ENCODE measurements around the gene CTNNA3. TPM values are rescaled to one million over a fixed set of nuclear protein-coding genes. Genes with fewer than 3 reads are reported as not detected.
A peak's percentile ranks its signal among the peaks of the same experiment; 100 is the strongest.

CTNNA3 gene
- total RNA-seq, 1 experiment from 2014 or later, result 0.32 TPM

DNA sequence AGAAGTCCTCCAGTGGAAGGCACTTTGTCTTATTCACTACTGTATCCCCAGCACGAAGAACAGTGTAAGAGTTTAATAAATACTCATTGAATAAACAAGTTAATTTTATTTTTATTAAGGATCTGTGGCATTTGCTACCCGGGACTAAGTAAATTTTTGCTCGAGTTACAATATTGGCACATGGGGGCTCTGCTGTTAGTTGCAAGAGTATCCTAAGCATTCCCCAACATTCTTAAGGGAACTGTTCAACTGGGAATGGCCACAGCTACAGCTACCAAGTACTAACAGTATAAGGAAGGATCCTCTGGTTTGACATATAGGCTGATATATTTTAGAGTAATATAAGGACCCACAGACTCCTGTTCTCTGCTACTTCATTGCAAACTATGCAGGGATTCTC is 778.9 kb downstream of the CTNNA3 start:
- TF ChIP-seq MAX (IDR thresholded peaks at IDR 0.05), result no peak
- peak; percentile 18; the same call in 1 of the 2 replicates for TF ChIP-seq RAD21 (IDR thresholded peaks at IDR 0.05; ENCODE audit: low read depth)
- no peaks in the 10 kb centered on the region for H3K27me3 ChIP-seq (ENCODE audit: insufficient read depth, low read length)
- BruUV-seq (replicated peaks), result no TSS peak
- H3K36me3 ChIP-seq (ENCODE audit: control insufficient read depth in 1 of 2, insufficient read depth in 2 of 2, low read length in 2 of 2), result no peaks in the 10 kb centered on the region
- H3K27ac ChIP-seq (ENCODE audit: low read depth, low read length), result no peak overlapping the region
- ATAC-seq, result peak; percentile 57; the same call in 1 of the 2 replicates
- intact Hi-C loops (cut with micrococcal nuclease), result no loop called here
- no peak for DNase-seq (ENCODE audit: low read depth, low spot score)
- no peaks in the 10 kb centered on the region for H3K4me1 ChIP-seq (ENCODE audit: control insufficient read depth in 1 of 2, insufficient read depth in 2 of 2, low read length in 2 of 2)
- no peak overlapping the region for H2AFZ ChIP-seq (ENCODE audit: low read depth, low read length, poor library complexity, severe bottlenecking)
- no peaks in the 10 kb centered on the region for H3K9me2 ChIP-seq (ENCODE audit: insufficient read depth)
- RAD21 ChIA-PET (ENCODE audit: low non-redundant PET in 1 of 2, low total read pairs in 2 of 2, uncharacterized antibody in 2 of 2, unreplicated experiment in 2 of 2), result no interaction called here
- CTCF ChIA-PET, result interaction anchor here (2.1 kb wide), 1 partner anchor 9 kb away, joined by 8 read pairs; the partner anchor contains the start of gene LRRTM3
- POLR2A ChIA-PET, result no interaction called here
- H3K4me2 ChIP-seq (ENCODE audit: low read length), result no peak overlapping the region
- H3K9ac ChIP-seq (ENCODE audit: low read length), result no peak overlapping the region
- no peak overlapping the region for H3K4me3 ChIP-seq (replicated peaks in 1 of 2; ENCODE audit: low read depth in 1 of 2, low read length in 2 of 2)
- H3K79me2 ChIP-seq (ENCODE audit: insufficient read depth, low read length), result no peaks in the 10 kb centered on the region
- no peaks in the 10 kb centered on the region for H3K9me3 ChIP-seq (ENCODE audit: control insufficient read depth in 1 of 2, insufficient read depth in 1 of 2, low read depth in 1 of 2, low read length in 2 of 2)
- no peaks in the 10 kb centered on the region for H4K20me1 ChIP-seq (ENCODE audit: insufficient read depth)

DNA sequence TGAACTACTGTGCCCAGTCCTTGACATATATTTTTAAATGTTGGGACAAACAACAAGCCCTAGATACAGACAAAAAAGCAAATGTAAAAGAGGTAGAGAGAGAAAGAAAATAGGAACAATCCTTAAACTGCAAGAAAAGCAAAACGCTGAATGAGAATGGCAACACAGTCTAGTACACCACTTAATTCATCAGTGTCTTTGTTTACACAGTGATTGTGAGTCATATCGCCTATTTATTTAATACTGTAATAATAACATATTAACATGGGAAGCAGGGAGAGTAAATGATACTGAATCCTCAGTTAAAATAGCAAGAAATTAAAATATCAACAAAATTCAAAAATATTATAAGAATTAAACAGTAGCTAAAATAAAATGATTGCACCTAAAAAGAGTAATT is 780.0 kb downstream of the CTNNA3 start:
- intact Hi-C loops (cut with micrococcal nuclease), result no loop called here
- no peak overlapping the region for H3K27ac ChIP-seq (ENCODE audit: low read depth, low read length)
- CTCF ChIA-PET, result interaction anchor here (2.1 kb wide), 1 partner anchor 10 kb away, joined by 8 read pairs; the partner anchor contains the start of gene LRRTM3
- H3K4me3 ChIP-seq (replicated peaks in 1 of 2; ENCODE audit: low read depth in 1 of 2, low read length in 2 of 2), result no peak overlapping the region
- H3K4me1 ChIP-seq (ENCODE audit: control insufficient read depth in 1 of 2, insufficient read depth in 2 of 2, low read length in 2 of 2), result no peaks in the 10 kb centered on the region
- no peaks in the 10 kb centered on the region for H3K36me3 ChIP-seq (ENCODE audit: control insufficient read depth in 1 of 2, insufficient read depth in 2 of 2, low read length in 2 of 2)
- H3K9me2 ChIP-seq (ENCODE audit: insufficient read depth), result no peaks in the 10 kb centered on the region
- RAD21 ChIA-PET (ENCODE audit: low non-redundant PET in 1 of 2, low total read pairs in 2 of 2, uncharacterized antibody in 2 of 2, unreplicated experiment in 2 of 2), result no interaction called here
- no peak overlapping the region for H3K9ac ChIP-seq (ENCODE audit: low read length)
- no peaks in the 10 kb centered on the region for H3K9me3 ChIP-seq (ENCODE audit: control insufficient read depth in 1 of 2, insufficient read depth in 1 of 2, low read depth in 1 of 2, low read length in 2 of 2)
- no peak for DNase-seq (ENCODE audit: low read depth, low spot score)
- H4K20me1 ChIP-seq (ENCODE audit: insufficient read depth), result no peaks in the 10 kb centered on the region
- no peaks in the 10 kb centered on the region for H3K79me2 ChIP-seq (ENCODE audit: insufficient read depth, low read length)
- H3K4me2 ChIP-seq (ENCODE audit: low read length), result no peak overlapping the region
- ATAC-seq, result no peak
- no TSS peak for BruUV-seq (replicated peaks)
- H3K27me3 ChIP-seq (ENCODE audit: insufficient read depth, low read length), result no peaks in the 10 kb centered on the region
- H2AFZ ChIP-seq (ENCODE audit: low read depth, low read length, poor library complexity, severe bottlenecking), result no peak overlapping the region
- TF ChIP-seq SP1 (IDR thresholded peaks at IDR 0.05; ENCODE audit: low read depth) (no peak), POLR2AphosphoS5 (IDR thresholded peaks at IDR 0.05; ENCODE audit: low read depth, low read length) (no peak), YY1 (IDR thresholded peaks at IDR 0.05; ENCODE audit: extremely low read depth, insufficient replicate concordance, low read depth, low read length) (no peak), POLR2A (IDR thresholded peaks at IDR 0.05; ENCODE audit: borderline replicate concordance, extremely low read depth, insufficient read depth, insufficient read length) (no peak), RAD21 (IDR thresholded peaks at IDR 0.05; ENCODE audit: low read depth) (no peak), CEBPB (IDR thresholded peaks at IDR 0.05; ENCODE audit: low read depth) (no peak), ZBTB33 (IDR thresholded peaks at IDR 0.05; ENCODE audit: extremely low read depth, insufficient replicate concordance, low read length) (no peak), SIN3A (IDR thresholded peaks at IDR 0.05; ENCODE audit: low read depth) (no peak), TCF7L2 (IDR thresholded peaks at IDR 0.05; ENCODE audit: borderline replicate concordance, extremely low read depth, insufficient read depth, insufficient read length) (no peak), SRF (IDR thresholded peaks at IDR 0.05; ENCODE audit: low read depth) (no peak), JUND (IDR thresholded peaks at IDR 0.05) (no peak), ZFX (IDR thresholded peaks at IDR 0.05) (no peak)
- TF ChIP-seq, protein P1, sequence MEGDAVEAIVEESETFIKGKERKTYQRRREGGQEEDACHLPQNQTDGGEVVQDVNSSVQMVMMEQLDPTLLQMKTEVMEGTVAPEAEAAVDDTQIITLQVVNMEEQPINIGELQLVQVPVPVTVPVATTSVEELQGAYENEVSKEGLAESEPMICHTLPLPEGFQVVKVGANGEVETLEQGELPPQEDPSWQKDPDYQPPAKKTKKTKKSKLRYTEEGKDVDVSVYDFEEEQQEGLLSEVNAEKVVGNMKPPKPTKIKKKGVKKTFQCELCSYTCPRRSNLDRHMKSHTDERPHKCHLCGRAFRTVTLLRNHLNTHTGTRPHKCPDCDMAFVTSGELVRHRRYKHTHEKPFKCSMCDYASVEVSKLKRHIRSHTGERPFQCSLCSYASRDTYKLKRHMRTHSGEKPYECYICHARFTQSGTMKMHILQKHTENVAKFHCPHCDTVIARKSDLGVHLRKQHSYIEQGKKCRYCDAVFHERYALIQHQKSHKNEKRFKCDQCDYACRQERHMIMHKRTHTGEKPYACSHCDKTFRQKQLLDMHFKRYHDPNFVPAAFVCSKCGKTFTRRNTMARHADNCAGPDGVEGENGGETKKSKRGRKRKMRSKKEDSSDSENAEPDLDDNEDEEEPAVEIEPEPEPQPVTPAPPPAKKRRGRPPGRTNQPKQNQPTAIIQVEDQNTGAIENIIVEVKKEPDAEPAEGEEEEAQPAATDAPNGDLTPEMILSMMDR (IDR thresholded peaks at IDR 0.05 in 2 of 3, conservative IDR thresholded peaks at IDR 0.05 in 1 of 3; ENCODE audit: borderline replicate concordance in 1 of 3, insufficient read depth in 1 of 3, low read depth in 2 of 3, low read length in 2 of 3), result no peak
- POLR2A ChIA-PET, result no interaction called here
